OCI-LY1 (cell line): ENCODE data around the gene CACNA1C.
A peak's percentile ranks its signal among the peaks of the same experiment; 100 is the strongest.

Source experiments
- H2AFZ ChIP-seq: fragments of 200-600 bp; sonication (generic), shearing (Covaris generic); 2 replicates; pipeline ENCODE4 v1.6.0; 2014; ENCODE audit warnings: antibody characterized with exemption, mild to moderate bottlenecking, low read length
- H3F3A ChIP-seq: fragments of 200-600 bp; sonication (generic), shearing (Covaris generic); 2 replicates; pipeline ENCODE4 v1.6.0; 2014; ENCODE audit warnings: mild to moderate bottlenecking, antibody characterized with exemption, low read length, moderate library complexity; ENCODE audit not compliant: insufficient read depth
- H3K27ac ChIP-seq: fragments of 200-600 bp; sonication (generic); 2 replicates; pipeline ENCODE4 v1.5.1; 2014; ENCODE audit warnings: low read length, mixed run types, mild to moderate bottlenecking, low read depth; ENCODE audit not compliant: poor library complexity, severe bottlenecking
- H3K27me3 ChIP-seq: fragments of 200-600 bp; sonication (generic); 2 replicates; pipeline ENCODE4 v1.6.0; 2014; ENCODE audit warnings: antibody characterized with exemption, mild to moderate bottlenecking, low read length, moderate library complexity; ENCODE audit not compliant: insufficient read depth
- H3K36me3 ChIP-seq: fragments of 200-600 bp; sonication (generic); 2 replicates; pipeline ENCODE4 v1.6.1; 2014; ENCODE audit warnings: mild to moderate bottlenecking, antibody characterized with exemption, low read length, moderate library complexity, mixed read lengths; ENCODE audit not compliant: insufficient read depth
- H3K4me1 ChIP-seq: fragments of 200-600 bp; sonication (generic); 2 replicates; pipeline ENCODE4 v1.5.1; 2014; ENCODE audit warnings: mild to moderate bottlenecking, low read length, moderate library complexity; ENCODE audit not compliant: insufficient read depth, severe bottlenecking
- H3K4me2 ChIP-seq: fragments of 200-600 bp; sonication (generic), shearing (Covaris generic); 2 replicates; pipeline ENCODE4 v1.6.1; 2014; ENCODE audit warnings: low read length
- H3K4me3 ChIP-seq: fragments of 200-600 bp; sonication (generic); 2 replicates; pipeline ENCODE4 v1.5.1; 2014; ENCODE audit warnings: low read length, low read depth, mild to moderate bottlenecking, mixed read lengths; ENCODE audit not compliant: poor library complexity, severe bottlenecking
- H3K79me2 ChIP-seq: fragments of 200-600 bp; shearing (Covaris generic); 2 replicates; pipeline ENCODE4 v1.6.1; 2016; ENCODE audit warnings: mixed run types, low read length, mixed read lengths; ENCODE audit not compliant: insufficient read depth
- H3K9ac ChIP-seq: fragments of 200-600 bp; sonication (generic), shearing (Covaris generic); 2 replicates; pipeline ENCODE4 v1.6.1; 2014; ENCODE audit warnings: mild to moderate bottlenecking, low read length, mixed read lengths
- H3K9me2 ChIP-seq: fragments of 200-600 bp; sonication (generic), shearing (Covaris generic); 2 replicates; pipeline ENCODE4 v1.6.1; 2014; ENCODE audit warnings: low read depth, mild to moderate bottlenecking, low read length, mixed read lengths
- H3K9me3 ChIP-seq: fragments of 200-600 bp; shearing (Covaris generic); 2 replicates; pipeline ENCODE4 v1.6.1; 2014; ENCODE audit warnings: low read length, mixed read lengths
- H4K20me1 ChIP-seq: fragments of 200-600 bp; sonication (generic), shearing (Covaris generic); 2 replicates; pipeline ENCODE4 v1.6.0; 2016; ENCODE audit warnings: mild to moderate bottlenecking, low read length; ENCODE audit not compliant: insufficient read depth
- CTCF ChIP-seq: fragments of 200-600 bp; sonication (generic), shearing (Covaris generic); IDR thresholded peaks from 2 replicates; pipeline ENCODE4 v1.5.1; 2017; ENCODE audit warnings: mild to moderate bottlenecking, antibody characterized with exemption, low read length, moderate library complexity, mixed read lengths
- EZH2 ChIP-seq: fragments of 200-600 bp; sonication (generic), shearing (Covaris generic); IDR thresholded peaks from 2 replicates; pipeline ENCODE4 v1.8.0; 2017; ENCODE audit warnings: borderline replicate concordance, mixed run types, mild to moderate bottlenecking, antibody characterized with exemption, low read length, moderate library complexity, mixed read lengths

Gene CACNA1C

GRCh38 chr12:2179953-2180736, 127.4 kb downstream of the CACNA1C start:
- H3K36me3 ChIP-seq: no peaks in the 10 kb centered on the region; the same call in 1 of the 2 replicates
- H2AFZ ChIP-seq: no peak overlapping the region
- no peak overlapping the region for H3K4me3 ChIP-seq
- H3K79me2 ChIP-seq: no peaks in the 10 kb centered on the region
- no peak overlapping the region for H3K9ac ChIP-seq
- no peaks in the 10 kb centered on the region for H4K20me1 ChIP-seq
- peaks cover 5% of the 10 kb centered on the region; the same call in 1 of the 2 replicates for H3K27me3 ChIP-seq
- peaks cover 26% of the 10 kb centered on the region for H3K4me1 ChIP-seq
- H3K4me2 ChIP-seq: no peak overlapping the region
- TF ChIP-seq EZH2 (no peak), CTCF (no peak)
- H3F3A ChIP-seq: no peaks in the 10 kb centered on the region
- no peaks in the 10 kb centered on the region for H3K9me2 ChIP-seq
- no peaks in the 10 kb centered on the region for H3K9me3 ChIP-seq
- H3K27ac ChIP-seq: no peak overlapping the region

GRCh38 chr12:2180737-2181082, 127.9 kb downstream of the CACNA1C start:
- Histone ChIP-seq H3K27ac (no peak overlapping the region), H3K4me3 (no peak overlapping the region), H3K9me3 (no peaks in the 10 kb centered on the region), H3F3A (no peaks in the 10 kb centered on the region), H3K4me1 (peaks cover 26% of the 10 kb centered on the region), H2AFZ (no peak overlapping the region), H3K9me2 (no peaks in the 10 kb centered on the region), H3K4me2 (no peak overlapping the region), H3K79me2 (no peaks in the 10 kb centered on the region), H3K9ac (no peak overlapping the region), H3K36me3 (no peaks in the 10 kb centered on the region; the same call in 1 of the 2 replicates), H4K20me1 (no peaks in the 10 kb centered on the region), H3K27me3 (peaks cover 5% of the 10 kb centered on the region; the same call in 1 of the 2 replicates)
- no peak for TF ChIP-seq EZH2
- no peak for TF ChIP-seq CTCF

GRCh38 chr12:2183556-2184541, 131.1 kb downstream of the CACNA1C start:
- Histone ChIP-seq H3K4me3 (no peak overlapping the region), H3K27ac (no peak overlapping the region), H4K20me1 (no peaks in the 10 kb centered on the region), H3K36me3 (peaks cover 10% of the 10 kb centered on the region; the same call in 1 of the 2 replicates), H3K79me2 (peaks cover 19% of the 10 kb centered on the region), H2AFZ (peak overlapping the region; percentile 21; the same call in 1 of the 2 replicates), H3K9ac (no peak overlapping the region), H3K4me2 (peak overlapping the region; percentile 6; the same call in 1 of the 2 replicates), H3K9me2 (no peaks in the 10 kb centered on the region), H3K27me3 (no peaks in the 10 kb centered on the region), H3K4me1 (peaks cover 46% of the 10 kb centered on the region), H3F3A (no peaks in the 10 kb centered on the region), H3K9me3 (no peaks in the 10 kb centered on the region)
- TF ChIP-seq EZH2 (no peak), CTCF (no peak)
